Muscle of arm (tissue), 12 donors: ENCODE results near the gene MAD1L1. TPM values are rescaled to one million over a fixed set of nuclear protein-coding genes. Genes with fewer than 3 reads are reported as not detected.
A peak's percentile ranks its signal among the peaks of the same experiment; 100 is the strongest.
"Not testable (repeated sequence)": the region's sequence is repeated elsewhere in the genome, so short reads cannot be mapped to it uniquely, and the experiment has no call there.

Source experiments
- DNase-seq: peaks from one replicate; pipeline ENCODE4 v3.0.0-alpha.2; 2013
- polyA plus RNA-seq, 12 donors: library from polyadenylated mRNA; unstranded; fragments of 120-200 nt; gene quantifications; one replicate each; pipeline ENCODE4 v1.2.1, GENCODE V29; 2013; ENCODE audit not compliant: insufficient read length in 12 of 12

Gene MAD1L1
- polyA plus RNA-seq, 12 donors, result 16.2 to 60.1 (median 22.4) TPM; not detected in 1

- DNase-seq, result no peak
These were observed 228.6 kb downstream of the MAD1L1 start for GRCh38 chr7:2003931-2004812.

GRCh38 chr7:2003451-2003930, 229.3 kb downstream of the MAD1L1 start:
- no peak for DNase-seq

GRCh38 chr7:2002561-2003450, 229.9 kb downstream of the MAD1L1 start:
- DNase-seq, result no peak

GRCh38 chr7:2001601-2002442, 230.9 kb downstream of the MAD1L1 start:
- no peak for DNase-seq

- DNase-seq, result no peak
These were observed 231.9 kb downstream of the MAD1L1 start for GRCh38 chr7:2000746-2001321.

- DNase-seq, result no peak
These were observed 232.5 kb downstream of the MAD1L1 start for GRCh38 chr7:2000153-2000687.

- DNase-seq, result no peak
These were observed 233.3 kb downstream of the MAD1L1 start for GRCh38 chr7:1999278-1999984.

- DNase-seq, result no peak
These were observed 234.6 kb downstream of the MAD1L1 start for GRCh38 chr7:1998146-1998545.

- no peak for DNase-seq
These were observed 235.1 kb downstream of the MAD1L1 start for GRCh38 chr7:1997537-1998076.

GRCh38 chr7:1996816-1997215, 235.9 kb downstream of the MAD1L1 start:
- no peak for DNase-seq

- not testable (repeated sequence) for DNase-seq
These were observed 236.8 kb downstream of the MAD1L1 start for GRCh38 chr7:1995911-1996420.

GRCh38 chr7:1995426-1995825, 237.3 kb downstream of the MAD1L1 start:
- no peak for DNase-seq

- DNase-seq, result no peak
These were observed 237.8 kb downstream of the MAD1L1 start for GRCh38 chr7:1994931-1995330.

GRCh38 chr7:1993776-1994740, 238.7 kb downstream of the MAD1L1 start:
- DNase-seq, result no peak

GRCh38 chr7:1993031-1993695, 239.6 kb downstream of the MAD1L1 start:
- no peak for DNase-seq

- no peak for DNase-seq
These were observed 240.2 kb downstream of the MAD1L1 start for GRCh38 chr7:1992554-1992953.

GRCh38 chr7:1990001-1990670, 242.6 kb downstream of the MAD1L1 start:
- DNase-seq, result peak; percentile 82
